SIG-M5 treated with dmso at 0.1 percent for 504 hours (cell line): ENCODE results near the gene PHF20.
"Not testable (repeated sequence)": the region's sequence is repeated elsewhere in the genome, so short reads cannot be mapped to it uniquely, and the experiment has no call there.

Experiments
- DNase-seq: peaks from one replicate; lab custom pipeline; 2025; ENCODE audit not compliant: unreplicated experiment; lab: John Stamatoyannopoulos, UW

Gene PHF20

GRCh38 chr20:35833241-35833640 is 61.4 kb downstream of the PHF20 start:
- no peak for DNase-seq

DNA sequence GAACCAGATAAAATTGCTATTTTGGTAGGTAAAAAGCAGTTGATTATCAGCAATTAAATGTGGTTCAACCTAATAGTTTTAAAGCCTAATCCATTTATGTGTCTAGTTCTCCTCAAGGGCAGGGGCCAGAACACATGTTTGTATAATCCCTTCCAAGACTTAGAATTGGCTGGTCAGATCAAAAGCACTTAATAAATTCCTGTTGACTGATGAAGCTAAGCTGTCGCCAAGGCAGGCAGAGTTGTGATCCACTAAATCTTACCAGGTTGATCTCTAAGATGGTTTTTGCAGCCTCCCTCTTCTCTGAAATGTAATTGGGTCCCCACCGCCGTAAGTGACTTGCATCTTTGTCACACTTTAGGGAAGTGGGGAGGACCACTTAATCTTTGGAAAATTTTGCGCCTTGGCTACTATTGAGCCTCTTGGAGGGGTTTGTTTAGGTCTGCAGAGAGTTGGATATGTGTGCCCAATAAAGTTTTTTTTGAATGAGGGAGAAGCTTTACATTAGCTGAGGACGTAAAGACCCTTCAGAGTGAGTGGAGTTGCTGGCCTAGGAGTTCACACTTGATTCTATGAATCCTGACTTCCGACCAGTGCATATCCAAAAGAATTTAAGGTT is 65.9 kb downstream of the PHF20 start:
- DNase-seq = no peak

- DNase-seq = no peak
Observed at GRCh38 chr20:35838205-35838604, 66.4 kb downstream of the PHF20 start.

GRCh38 chr20:35839904-35840303 is 68.1 kb downstream of the PHF20 start:
- DNase-seq = no peak

GRCh38 chr20:35840421-35840820 is 68.6 kb downstream of the PHF20 start:
- no peak for DNase-seq

- no peak for DNase-seq
Observed at GRCh38 chr20:35842361-35842760, 70.5 kb downstream of the PHF20 start.

DNA sequence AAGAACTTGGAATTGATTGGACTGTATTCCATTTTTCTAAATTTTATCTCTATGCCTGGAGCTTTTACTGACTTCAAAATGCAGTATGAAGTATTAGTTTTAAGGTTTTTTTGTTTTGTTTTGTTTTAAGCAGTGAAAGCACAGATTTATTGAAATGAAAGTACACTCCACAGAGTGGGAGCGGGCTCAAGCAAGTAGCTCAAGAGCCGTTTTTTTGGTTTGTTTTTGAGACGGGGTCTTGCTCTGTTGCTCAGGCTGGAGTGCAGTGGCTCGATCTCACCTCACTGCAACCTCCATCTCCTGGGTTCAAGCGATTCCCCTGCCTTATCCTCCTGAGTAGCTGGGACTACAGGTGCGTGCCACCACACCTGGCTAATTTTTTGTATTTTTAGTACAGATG is 72.1 kb downstream of the PHF20 start:
- DNase-seq = not testable (repeated sequence)

DNA sequence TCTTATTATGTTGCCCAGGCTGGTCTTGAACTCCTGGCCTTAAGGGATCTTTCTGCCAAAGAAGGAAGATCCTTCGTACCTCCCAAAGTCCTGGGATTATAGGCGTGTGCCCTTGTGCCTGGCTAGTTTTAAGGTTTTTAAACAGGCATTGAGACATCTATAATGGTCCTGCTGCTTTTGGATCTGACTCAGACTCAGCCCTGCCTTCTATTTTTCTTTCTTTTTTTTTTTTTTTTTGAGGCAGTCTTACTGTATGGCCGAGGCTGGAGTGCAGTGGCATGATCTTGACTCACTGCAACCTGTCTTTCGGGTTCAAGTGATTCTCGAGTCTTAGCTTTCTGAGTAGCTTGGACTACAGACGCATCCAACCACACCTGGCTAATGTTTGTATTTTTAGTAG is 73.7 kb downstream of the PHF20 start:
- no peak for DNase-seq

GRCh38 chr20:35849706-35850105 is 77.9 kb downstream of the PHF20 start:
- no peak for DNase-seq

GRCh38 chr20:35851659-35852058 is 79.8 kb downstream of the PHF20 start:
- DNase-seq = peak; percentile 38

GRCh38 chr20:35854713-35855348 is 83.0 kb downstream of the PHF20 start:
- no peak for DNase-seq

GRCh38 chr20:35855641-35856040 is 83.8 kb downstream of the PHF20 start:
- not testable (repeated sequence) for DNase-seq

GRCh38 chr20:35856866-35857265 is 85.1 kb downstream of the PHF20 start:
- DNase-seq = no peak

GRCh38 chr20:35866418-35867202 is 94.8 kb downstream of the PHF20 start:
- DNase-seq = no peak

DNA sequence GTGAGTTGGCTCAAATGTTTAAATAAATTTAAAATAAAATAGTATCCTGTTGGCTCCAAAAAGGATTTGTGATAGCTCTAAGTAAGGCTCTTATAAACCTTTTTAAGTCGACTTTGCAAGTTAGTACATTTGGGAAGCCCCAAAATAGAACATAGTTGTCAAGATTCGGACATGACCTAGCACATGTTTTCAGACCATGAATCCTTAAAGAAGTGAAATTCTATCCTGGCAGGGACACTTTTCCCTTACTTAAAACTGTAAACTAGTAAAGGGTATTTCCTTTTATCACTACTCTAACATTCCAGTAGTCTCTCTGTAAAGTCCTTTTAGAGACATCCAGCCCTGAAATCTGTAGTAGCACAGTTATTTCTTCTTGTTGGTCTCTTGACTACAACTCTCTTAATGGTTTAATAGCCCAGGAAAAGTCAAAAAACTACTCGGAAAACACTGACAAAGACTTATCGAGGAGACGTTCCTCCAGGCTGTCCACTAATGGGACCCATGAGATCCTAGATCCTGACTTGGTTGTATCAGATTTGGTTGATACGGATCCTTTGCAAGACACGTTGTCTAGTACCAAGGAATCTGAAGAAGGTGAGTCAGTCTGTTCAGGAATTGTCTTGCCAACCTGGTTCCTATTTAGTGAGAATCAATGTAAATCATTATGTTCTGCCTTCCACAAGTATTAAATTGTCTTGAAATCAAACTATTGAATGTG is 98.9 kb downstream of the PHF20 start:
- DNase-seq = no peak

GRCh38 chr20:35871259-35871771 is 99.5 kb downstream of the PHF20 start:
- DNase-seq = no peak

- no peak for DNase-seq
Observed at GRCh38 chr20:35876033-35876320, 104.2 kb downstream of the PHF20 start.

- no peak for DNase-seq
Observed at GRCh38 chr20:35877611-35878010, 105.8 kb downstream of the PHF20 start.

DNA sequence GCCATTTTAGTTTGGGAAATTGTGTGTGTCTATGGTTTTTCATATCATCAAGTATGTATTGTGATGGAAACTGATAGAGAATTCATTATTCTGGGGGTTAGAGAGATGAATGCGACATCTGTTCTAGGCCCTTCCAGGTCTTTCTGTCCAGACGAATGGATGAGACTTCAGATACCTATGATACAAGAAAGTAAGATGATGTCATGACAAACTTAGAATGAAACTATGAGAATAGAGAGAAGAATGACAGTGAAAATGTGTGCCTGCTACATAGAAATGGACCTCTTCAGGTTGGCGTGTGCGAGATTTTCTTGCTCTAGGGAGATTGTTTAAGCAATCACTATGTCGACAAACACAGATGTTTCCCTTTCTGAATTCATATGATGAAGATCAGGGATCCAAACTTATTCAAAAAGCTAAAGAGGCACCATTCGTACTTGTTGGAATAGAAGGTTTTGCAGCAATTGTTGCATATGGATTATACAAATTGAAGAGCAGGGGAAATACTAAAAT is 106.4 kb downstream of the PHF20 start:
- DNase-seq = no peak

DNA sequence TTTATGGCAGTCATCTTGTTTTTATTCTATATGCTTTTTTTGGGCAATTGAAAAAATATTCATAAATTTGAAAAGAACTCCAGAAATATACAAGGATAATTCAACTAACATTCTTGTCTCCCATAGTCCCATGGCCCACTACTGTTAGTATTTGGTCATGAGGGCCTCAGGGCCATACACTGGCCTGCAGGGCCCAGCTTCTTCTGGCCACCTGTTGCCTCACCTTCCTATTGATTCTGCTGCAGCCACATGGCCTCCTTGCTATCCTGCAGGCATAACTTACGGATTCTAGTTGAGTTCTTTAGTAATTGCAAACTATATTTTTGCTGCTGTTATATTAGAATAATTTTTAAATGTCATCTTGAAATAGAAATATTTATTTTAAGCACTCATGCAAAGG is 109.9 kb downstream of the PHF20 start:
- no peak for DNase-seq

DNA sequence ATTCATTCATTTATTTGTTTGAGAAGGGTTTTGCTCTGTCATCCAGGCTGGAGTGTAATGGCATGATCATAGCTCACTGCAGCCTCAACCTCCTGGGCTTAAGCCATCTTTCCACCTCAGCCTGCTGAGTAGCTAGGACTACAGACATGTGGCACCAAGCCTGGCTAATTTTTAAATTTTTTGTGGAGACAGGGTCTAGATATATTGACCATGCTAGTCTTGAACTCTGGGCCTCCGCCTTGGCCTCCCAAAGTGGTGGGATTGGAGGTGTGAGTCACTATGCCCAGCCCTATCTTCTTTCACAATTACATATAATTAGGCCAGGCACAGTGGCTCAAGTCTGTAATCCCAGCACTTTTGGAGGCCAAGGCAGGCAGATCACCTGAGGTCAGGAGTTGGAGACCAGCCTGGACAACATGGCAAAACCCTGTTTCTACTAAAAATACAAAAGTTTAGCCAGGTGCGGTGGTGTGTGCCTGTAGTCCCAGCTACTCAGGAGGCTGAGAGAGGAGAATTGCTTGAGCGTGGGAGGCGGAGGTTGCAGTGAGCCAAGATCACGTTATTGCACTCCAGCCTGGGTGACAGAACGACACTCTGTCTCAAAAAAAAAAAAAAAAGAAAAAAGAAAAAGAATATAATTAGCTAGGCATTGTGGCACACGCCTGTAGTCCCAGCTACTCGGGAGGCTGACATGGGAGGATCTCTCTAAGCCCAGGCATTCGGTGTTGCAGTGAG is 110.8 kb downstream of the PHF20 start:
- not testable (repeated sequence) for DNase-seq
